HepG2 (cell line): Measurements from ENCODE around the gene GRAMD4. TPM values are rescaled to one million over a fixed set of nuclear protein-coding genes. Genes with fewer than 3 reads are reported as not detected.

Source experiments
- ATAC-seq: fragments of 200-7000 bp; cut with Tn5 transposase; 3 replicates; pipeline ENCODE4 v1.9.1; 2020; ENCODE audit warnings: mild to moderate bottlenecking, moderate library complexity
- BruUV-seq: library from RNA; stranded (reverse); fragments of 400-500 nt; replicated peaks from 2 replicates; lab custom pipeline; 2021; lab: Mats Ljungman, UMichigan
- CTCF ChIA-PET: fragments of 300-600 bp; formaldehyde crosslinking; extraction: SDS; loops from one replicate; lab custom pipeline; 2021; ENCODE audit warnings: low total read pairs, inconsistent platforms, low intra/inter-chr PET ratio; lab: Yijun Ruan, JAX
- POLR2A ChIA-PET: fragments of 350-600 bp; sonication (Branson Sonifier 250); formaldehyde crosslinking; loops from one replicate; lab custom pipeline; 2020; ENCODE audit warnings: antibody characterized with exemption, inconsistent platforms; lab: Yijun Ruan, JAX
- DNase-seq: peaks from one replicate; pipeline ENCODE4 v3.0.0-alpha.2; 2015; ENCODE audit warnings: low spot score
- FAIRE-seq: peaks from 3 replicates; lab custom pipeline; 2011; peaks lifted over from hg19 to GRCh38; lab: Jason Lieb, UNC
- H2AFZ ChIP-seq: one replicate; pipeline ENCODE4 v1.6.1; 2011; ENCODE audit warnings: low read length, inconsistent platforms
- H3K27ac ChIP-seq: fragments of 300-600 bp; 3 replicates; pipeline ENCODE4 v1.8.0; 2011; ENCODE audit warnings: mixed run types, mild to moderate bottlenecking, mixed read lengths, low read length, inconsistent platforms; ENCODE audit not compliant: insufficient read depth; ENCODE audit errors: extremely low read length
- H3K27me3 ChIP-seq, 2 experiments: fragments of 200-600 bp in 1 of 2; 2 replicates in 1 of 2; 3 replicates in 1 of 2; pipeline versions ENCODE4 v1.6.0 to v1.8.0; 2011; ENCODE audit warnings: low read length in 2 of 2, mild to moderate bottlenecking in 2 of 2, moderate library complexity in 2 of 2, inconsistent platforms in 1 of 2; ENCODE audit not compliant: insufficient read depth in 2 of 2, control insufficient read depth in 1 of 2
- H3K36me3 ChIP-seq, 2 experiments: fragments of 200-600 bp in 1 of 2; replicated peaks in 1 of 2; 2 replicates in 1 of 2; 3 replicates in 1 of 2; pipeline versions ENCODE4 v1.5.1 to v1.8.0; 2011; ENCODE audit warnings: low read length in 2 of 2, inconsistent platforms in 1 of 2; ENCODE audit not compliant: insufficient read depth in 2 of 2, control insufficient read depth in 1 of 2
- H3K4me1 ChIP-seq: 2 replicates; pipeline ENCODE4 v1.5.1; 2012; ENCODE audit warnings: low read length, inconsistent platforms; ENCODE audit not compliant: insufficient read depth
- H3K4me2 ChIP-seq: 2 replicates; pipeline ENCODE4 v1.6.0; 2011; ENCODE audit warnings: low read depth, low read length, inconsistent platforms
- H3K4me3 ChIP-seq, 3 experiments: fragments of 200-600 bp in 1 of 3; sonication (generic), shearing (Covaris generic) in 1 of 3; replicated peaks in 1 of 3; 2 replicates each; pipeline ENCODE4 v1.5.1; 2011 to 2016; ENCODE audit warnings: low read length in 3 of 3, inconsistent platforms in 2 of 3, low read depth in 2 of 3, mild to moderate bottlenecking in 2 of 3, control low read depth in 1 of 3, mixed read lengths in 1 of 3; ENCODE audit not compliant: insufficient read depth in 1 of 3
- H3K79me2 ChIP-seq: one replicate; pipeline ENCODE4 v1.6.1; 2011; ENCODE audit warnings: low read length, inconsistent platforms; ENCODE audit not compliant: insufficient read depth
- H3K9ac ChIP-seq: 2 replicates; pipeline ENCODE4 v1.6.0; 2011; ENCODE audit warnings: mild to moderate bottlenecking, low read depth, low read length, inconsistent platforms; ENCODE audit not compliant: insufficient read depth
- H3K9me3 ChIP-seq: 2 replicates; pipeline ENCODE4 v1.5.1; 2012; ENCODE audit warnings: mild to moderate bottlenecking, low read length
- H4K20me1 ChIP-seq: 2 replicates; pipeline ENCODE4 v1.6.0; 2011; ENCODE audit warnings: inconsistent platforms, mild to moderate bottlenecking, low read length, moderate library complexity; ENCODE audit not compliant: insufficient read depth
- NFIB ChIP-seq: sonication (generic); formaldehyde crosslinking; IDR thresholded peaks from 2 replicates; pipeline ENCODE4 v1.9.0; 2021; ENCODE audit warnings: missing genetic modification reagents, mild to moderate bottlenecking, borderline replicate concordance
- SMAD3 ChIP-seq: sonication (generic); formaldehyde crosslinking; IDR thresholded peaks from 2 replicates; pipeline ENCODE4 v1.4.0; 2020; ENCODE audit warnings: missing genetic modification reagents
- ZFP91 ChIP-seq: sonication (generic); formaldehyde crosslinking; IDR thresholded peaks from 2 replicates; pipeline ENCODE4 v1.9.0; 2022; ENCODE audit warnings: missing genetic modification reagents, mild to moderate bottlenecking, borderline replicate concordance
- ZNF10 ChIP-seq: sonication (generic); formaldehyde crosslinking; IDR thresholded peaks from 2 replicates; pipeline ENCODE4 v1.4.0; 2020; ENCODE audit warnings: mild to moderate bottlenecking, low read depth, missing genetic modification reagents, borderline replicate concordance
- ZNF207 ChIP-seq: fragments of 450-650 bp; IDR thresholded peaks from 2 replicates; pipeline ENCODE4 v1.6.1; 2016; ENCODE audit warnings: antibody characterized with exemption, borderline replicate concordance
- ZNF343 ChIP-seq: sonication (generic); formaldehyde crosslinking; IDR thresholded peaks from 2 replicates; pipeline ENCODE4 v1.4.0; 2020; ENCODE audit warnings: mild to moderate bottlenecking, missing genetic modification reagents
- ZNF549 ChIP-seq: sonication (generic); formaldehyde crosslinking; IDR thresholded peaks from 2 replicates; pipeline ENCODE4 v1.5.0; 2020; ENCODE audit warnings: missing genetic modification reagents
- WGBS: methylation state at CpG from one replicate; pipeline ENCODE4 v1.1.6; 2017; ENCODE audit warnings: low lambda C conversion rate; 5-methylcytosine and 5-hydroxymethylcytosine counted together
- in situ Hi-C: cut with HindIII; loops from 2 replicates; pipeline ENCODE4 v1.10.0; 2017; ENCODE audit warnings: low pct_unique_long_range_greater_than_20kb; ENCODE audit not compliant: extremely low pct_ligation_motif_present
- intact Hi-C: fragments of 100-400 bp; cut with micrococcal nuclease; formaldehyde crosslinking; loops from one replicate; pipeline ENCODE4 v1.10.0; 2022; ENCODE audit not compliant: unreplicated experiment
- polyA plus RNA-seq, 8 experiments: library from polyadenylated mRNA; depleted of rRNA in 3 of 8; stranded (reverse) in 7 of 8; unstranded in 1 of 8; fragments of >200 nt; fragmentation: Illumina TruSeq in 4 of 8; extraction: Trizol in 4 of 8; gene quantifications; 2 replicates each; pipeline versions ENCODE4 v1.2.1 to v1.2.3, GENCODE V29; 2011 to 2016; ENCODE audit warnings: low read depth in 4 of 8, missing spikeins in 1 of 8, mixed read lengths in 1 of 8; ENCODE audit not compliant: insufficient read depth in 1 of 8
- total RNA-seq, 5 experiments: library from RNA; depleted of rRNA; stranded (reverse); fragments of >200 nt; fragmentation: Illumina TruSeq; extraction: Trizol; gene quantifications; 2 replicates each; pipeline ENCODE4 v1.2.3, GENCODE V29; 2016; ENCODE audit warnings: low read depth in 1 of 5

The GRAMD4 gene
- total and polyA plus RNA-seq, 2 of the 13 experiments (the other 11 are each of a cell fraction or from before 2014, with no cell fraction given), result 15.2 to 15.7 TPM

- TF ChIP-seq ZFP91 (CRISPR knock-in tag) (no peak), NFIB (CRISPR knock-in tag) (no peak)
Measured at GRCh38 chr22:46690146-46690545, 70.0 kb downstream of the GRAMD4 start (continued).

GRCh38 chr22:46691571-46691970, 71.4 kb downstream of the GRAMD4 start:
- no peak for TF ChIP-seq ZNF207
- no peak for TF ChIP-seq ZNF343 (CRISPR knock-in tag)
- TF ChIP-seq ZNF10 (CRISPR knock-in tag), result no peak
- TF ChIP-seq ZNF549, result no peak
- TF ChIP-seq SMAD3 (CRISPR knock-in tag), result no peak
- peaks cover 23 to 75% of the 10 kb centered on the region in 2 experiments; a peak in 4 of 5 replicates for H3K36me3 ChIP-seq
- no peaks in the 10 kb centered on the region for H3K9me3 ChIP-seq
- no peak overlapping the region for H3K4me2 ChIP-seq
- in situ Hi-C loops (no loop called here), intact Hi-C loops (no loop called here)
- H2AFZ ChIP-seq, result no peak overlapping the region
- FAIRE-seq, result no peak
- 0 out of 2 replicates have a peak, but pooled peaks cover 2% of the 10 kb centered on the region for H4K20me1 ChIP-seq
- no peak overlapping the region for H3K27ac ChIP-seq
- ATAC-seq, result no peak
- WGBS, result 97% methylated on average over 11 of the region's 17 CpGs
- no peaks in the 10 kb centered on the region for H3K79me2 ChIP-seq
- no peaks in the 10 kb centered on the region for H3K27me3 ChIP-seq
- no peak overlapping the region for H3K4me3 ChIP-seq
- POLR2A ChIA-PET, result interaction anchor here (0.6 kb wide), 1 partner anchor 15 kb away, joined by 3 read pairs; no protein-coding TSS in a partner anchor
- BruUV-seq, result no TSS peak
- H3K4me1 ChIP-seq, result no peaks in the 10 kb centered on the region
- DNase-seq, result no peak
- CTCF ChIA-PET, result no interaction called here
- H3K9ac ChIP-seq, result no peak overlapping the region
